ENCODE results near the gene RPS24. TPM values are rescaled to one million over a fixed set of nuclear protein-coding genes. Genes with fewer than 3 reads are reported as not detected.

Gene RPS24
- total RNA-seq, 4 donors from 2014 or later, result 2,147 to 2,545 (median 2,404) TPM

DNA sequence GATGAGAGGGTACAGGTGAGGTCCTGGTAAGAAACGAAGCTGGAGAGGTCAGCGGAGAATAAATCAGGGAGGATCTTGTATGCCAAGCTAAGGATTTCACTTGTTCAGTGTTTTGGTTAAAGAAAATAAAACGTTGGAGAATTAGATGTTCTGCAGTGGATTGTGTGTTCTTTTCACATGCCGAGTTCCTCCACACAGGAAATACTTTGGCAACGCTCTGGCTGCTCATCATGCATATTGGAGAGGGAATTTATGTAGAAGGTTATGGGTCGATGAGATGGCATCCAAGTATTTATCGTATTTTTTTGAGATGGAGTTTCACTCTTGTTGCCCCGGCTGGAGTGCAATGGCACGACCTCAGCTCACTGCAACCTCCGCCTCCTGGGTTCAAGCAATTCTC lies 11.0 kb downstream of the RPS24 start:
- no peak overlapping the region for H3K27ac ChIP-seq
- in situ Hi-C loops (cut with MboI; ENCODE audit: low sequenced_read_pairs in 4 of 4), result loop anchor here (10.0 to 25.0 kb wide), 4 partner anchors 268 to 1150 kb away; no protein-coding TSS in a partner anchor
- ATAC-seq (no peak), DNase-seq (no peak)
- no peak overlapping the region for H3K4me3 ChIP-seq
- peaks cover 6 to 10% of the 10 kb centered on the region in 2 donors for H3K4me1 ChIP-seq
- TF ChIP-seq CTCF (IDR thresholded peaks at IDR 0.05 in 4 of 5, conservative IDR thresholded peaks at IDR 0.05 in 1 of 5) (no peak), POLR2A (IDR thresholded peaks at IDR 0.05) (no peak)
- H3K36me3 ChIP-seq, result peaks cover 2 to 33% of the 10 kb centered on the region in 2 donors
- intact Hi-C loops (cut with DNase I; ENCODE audit: low total_unique reads), result loop anchor here (5.0 kb wide), 3 partner anchors 168 to 1153 kb away; no protein-coding TSS in a partner anchor
- no peaks in the 10 kb centered on the region for H3K9me3 ChIP-seq
- no peaks in the 10 kb centered on the region for H3K27me3 ChIP-seq

DNA sequence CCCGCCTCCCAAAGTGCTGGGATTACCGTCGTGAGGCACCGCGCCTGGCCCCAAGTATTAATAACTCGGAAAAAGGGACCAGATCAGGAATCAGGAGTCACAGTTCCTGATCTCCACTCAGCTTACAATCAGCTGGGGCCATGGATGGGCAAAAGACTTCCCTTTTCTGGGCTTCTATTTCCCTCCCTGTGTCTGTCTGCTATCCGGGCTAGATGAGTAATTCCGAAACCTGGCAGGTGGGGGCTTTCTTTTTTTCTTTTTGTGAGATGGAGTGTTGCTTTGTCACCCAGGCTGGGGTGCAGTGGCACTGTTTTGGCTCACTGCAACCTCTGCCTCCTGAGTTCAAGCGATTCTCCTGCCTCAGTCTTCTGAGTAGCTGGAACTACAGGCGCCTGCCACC lies 11.6 kb downstream of the RPS24 start:
- Histone ChIP-seq H3K36me3 (peaks cover 0 to 28% of the 10 kb centered on the region in 2 donors), H3K9me3 (no peaks in the 10 kb centered on the region), H3K4me3 (no peak overlapping the region), H3K27ac (no peak overlapping the region), H3K27me3 (no peaks in the 10 kb centered on the region), H3K4me1 (peaks cover 6 to 10% of the 10 kb centered on the region in 2 donors)
- intact Hi-C loops (cut with DNase I; ENCODE audit: low total_unique reads) (loop anchor here (5.0 kb wide), 3 partner anchors 167 to 1152 kb away; no protein-coding TSS in a partner anchor), in situ Hi-C loops (cut with MboI; ENCODE audit: low sequenced_read_pairs in 4 of 4) (loop anchor here (10.0 to 25.0 kb wide), 4 partner anchors 267 to 1150 kb away; no protein-coding TSS in a partner anchor)
- ATAC-seq (no peak), DNase-seq (no peak)
- TF ChIP-seq CTCF (IDR thresholded peaks at IDR 0.05 in 4 of 5, conservative IDR thresholded peaks at IDR 0.05 in 1 of 5) (no peak), POLR2A (IDR thresholded peaks at IDR 0.05) (no peak)

- intact Hi-C loops (cut with DNase I; ENCODE audit: low total_unique reads), result loop anchor here (5.0 kb wide), 3 partner anchors 166 to 1151 kb away; no protein-coding TSS in a partner anchor
- Histone ChIP-seq H3K4me1 (peaks cover 6 to 10% of the 10 kb centered on the region in 2 donors), H3K4me3 (no peak overlapping the region), H3K27me3 (no peaks in the 10 kb centered on the region), H3K36me3 (peaks cover 0 to 22% of the 10 kb centered on the region in 2 donors), H3K27ac (no peak overlapping the region), H3K9me3 (no peaks in the 10 kb centered on the region)
- no peak for ATAC-seq
- no peak for DNase-seq
- in situ Hi-C loops (cut with MboI; ENCODE audit: low sequenced_read_pairs in 4 of 4), result loop anchor here (10.0 to 25.0 kb wide), 4 partner anchors 266 to 1149 kb away; no protein-coding TSS in a partner anchor
- TF ChIP-seq CTCF (IDR thresholded peaks at IDR 0.05 in 4 of 5, conservative IDR thresholded peaks at IDR 0.05 in 1 of 5) (no peak), POLR2A (IDR thresholded peaks at IDR 0.05) (no peak)
These were observed 12.2 kb downstream of the RPS24 start for GRCh38 chr10:78045856-78046255.

DNA sequence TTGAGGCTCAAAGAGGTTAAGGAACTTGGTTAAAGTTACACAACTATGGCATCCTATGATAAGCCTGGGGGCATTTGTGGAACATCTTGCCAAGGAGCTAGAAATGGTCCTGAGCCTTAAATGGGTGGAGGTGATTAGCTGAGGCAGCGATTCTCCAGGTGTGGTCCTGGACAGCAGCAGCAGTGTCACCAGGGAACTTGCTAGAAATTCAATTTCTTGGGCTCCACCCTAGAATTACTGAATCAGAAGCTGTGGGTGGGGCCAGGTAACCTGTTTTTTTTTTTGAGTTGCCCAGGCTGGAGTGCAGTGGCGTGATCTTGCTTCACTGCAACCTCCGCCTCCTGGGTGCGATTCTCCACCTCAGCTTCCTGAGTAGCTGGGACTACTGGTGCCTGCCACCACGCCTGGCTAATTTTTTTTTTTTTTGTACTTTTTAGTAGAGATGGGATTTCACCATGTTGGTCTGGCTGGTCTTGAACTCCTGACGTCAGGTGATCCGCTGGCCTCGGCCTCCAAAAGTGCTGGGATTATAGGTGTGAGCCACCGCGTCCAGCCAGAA lies 13.1 kb downstream of the RPS24 start:
- peaks cover 0 to 12% of the 10 kb centered on the region in 2 donors for H3K36me3 ChIP-seq
- no peaks in the 10 kb centered on the region for H3K27me3 ChIP-seq
- peaks cover 6 to 10% of the 10 kb centered on the region in 2 donors for H3K4me1 ChIP-seq
- H3K4me3 ChIP-seq, result no peak overlapping the region
- H3K9me3 ChIP-seq, result no peaks in the 10 kb centered on the region
- DNase-seq (no peak), ATAC-seq (peak in 1 of 2 donors; percentile 7)
- in situ Hi-C loops (cut with MboI; ENCODE audit: low sequenced_read_pairs in 4 of 4) (loop anchor here (10.0 to 25.0 kb wide), 4 partner anchors 266 to 1148 kb away; no protein-coding TSS in a partner anchor), intact Hi-C loops (cut with DNase I; ENCODE audit: low total_unique reads) (loop anchor here (5.0 kb wide), 3 partner anchors 166 to 1151 kb away; no protein-coding TSS in a partner anchor)
- TF ChIP-seq POLR2A (IDR thresholded peaks at IDR 0.05) (no peak), CTCF (IDR thresholded peaks at IDR 0.05 in 4 of 5, conservative IDR thresholded peaks at IDR 0.05 in 1 of 5) (no peak)
- no peak overlapping the region for H3K27ac ChIP-seq

Data from gastrocnemius medialis (tissue), 4 donors.